OCI-LY1 (cell line): ENCODE data around the gene CFAP58.

ENCODE experiments used
- H2AFZ ChIP-seq: fragments of 200-600 bp; sonication (generic), shearing (Covaris generic); 2 replicates; pipeline ENCODE4 v1.6.0; 2014; ENCODE audit warnings: antibody characterized with exemption, mild to moderate bottlenecking, low read length
- H3F3A ChIP-seq: fragments of 200-600 bp; sonication (generic), shearing (Covaris generic); 2 replicates; pipeline ENCODE4 v1.6.0; 2014; ENCODE audit warnings: mild to moderate bottlenecking, antibody characterized with exemption, low read length, moderate library complexity; ENCODE audit not compliant: insufficient read depth
- H3K27ac ChIP-seq: fragments of 200-600 bp; sonication (generic); 2 replicates; pipeline ENCODE4 v1.5.1; 2014; ENCODE audit warnings: low read length, mixed run types, mild to moderate bottlenecking, low read depth; ENCODE audit not compliant: poor library complexity, severe bottlenecking
- H3K27me3 ChIP-seq: fragments of 200-600 bp; sonication (generic); 2 replicates; pipeline ENCODE4 v1.6.0; 2014; ENCODE audit warnings: antibody characterized with exemption, mild to moderate bottlenecking, low read length, moderate library complexity; ENCODE audit not compliant: insufficient read depth
- H3K36me3 ChIP-seq: fragments of 200-600 bp; sonication (generic); 2 replicates; pipeline ENCODE4 v1.6.1; 2014; ENCODE audit warnings: mild to moderate bottlenecking, antibody characterized with exemption, low read length, moderate library complexity, mixed read lengths; ENCODE audit not compliant: insufficient read depth
- H3K4me1 ChIP-seq: fragments of 200-600 bp; sonication (generic); 2 replicates; pipeline ENCODE4 v1.5.1; 2014; ENCODE audit warnings: mild to moderate bottlenecking, low read length, moderate library complexity; ENCODE audit not compliant: insufficient read depth, severe bottlenecking
- H3K4me2 ChIP-seq: fragments of 200-600 bp; sonication (generic), shearing (Covaris generic); 2 replicates; pipeline ENCODE4 v1.6.1; 2014; ENCODE audit warnings: low read length
- H3K4me3 ChIP-seq: fragments of 200-600 bp; sonication (generic); 2 replicates; pipeline ENCODE4 v1.5.1; 2014; ENCODE audit warnings: low read length, low read depth, mild to moderate bottlenecking, mixed read lengths; ENCODE audit not compliant: poor library complexity, severe bottlenecking
- H3K79me2 ChIP-seq: fragments of 200-600 bp; shearing (Covaris generic); 2 replicates; pipeline ENCODE4 v1.6.1; 2016; ENCODE audit warnings: mixed run types, low read length, mixed read lengths; ENCODE audit not compliant: insufficient read depth
- H3K9ac ChIP-seq: fragments of 200-600 bp; sonication (generic), shearing (Covaris generic); 2 replicates; pipeline ENCODE4 v1.6.1; 2014; ENCODE audit warnings: mild to moderate bottlenecking, low read length, mixed read lengths
- H3K9me2 ChIP-seq: fragments of 200-600 bp; sonication (generic), shearing (Covaris generic); 2 replicates; pipeline ENCODE4 v1.6.1; 2014; ENCODE audit warnings: low read depth, mild to moderate bottlenecking, low read length, mixed read lengths
- H3K9me3 ChIP-seq: fragments of 200-600 bp; shearing (Covaris generic); 2 replicates; pipeline ENCODE4 v1.6.1; 2014; ENCODE audit warnings: low read length, mixed read lengths
- H4K20me1 ChIP-seq: fragments of 200-600 bp; sonication (generic), shearing (Covaris generic); 2 replicates; pipeline ENCODE4 v1.6.0; 2016; ENCODE audit warnings: mild to moderate bottlenecking, low read length; ENCODE audit not compliant: insufficient read depth
- CTCF ChIP-seq: fragments of 200-600 bp; sonication (generic), shearing (Covaris generic); IDR thresholded peaks from 2 replicates; pipeline ENCODE4 v1.5.1; 2017; ENCODE audit warnings: mild to moderate bottlenecking, antibody characterized with exemption, low read length, moderate library complexity, mixed read lengths
- EZH2 ChIP-seq: fragments of 200-600 bp; sonication (generic), shearing (Covaris generic); IDR thresholded peaks from 2 replicates; pipeline ENCODE4 v1.8.0; 2017; ENCODE audit warnings: borderline replicate concordance, mixed run types, mild to moderate bottlenecking, antibody characterized with exemption, low read length, moderate library complexity, mixed read lengths

The CFAP58 gene

GRCh38 chr10:104434601-104435000 lies 81.0 kb downstream of the CFAP58 start:
- H3K4me3 ChIP-seq, result no peak overlapping the region
- no peaks in the 10 kb centered on the region for H3K27me3 ChIP-seq
- H3K4me1 ChIP-seq, result no peaks in the 10 kb centered on the region
- H3K9me2 ChIP-seq, result no peaks in the 10 kb centered on the region
- no peaks in the 10 kb centered on the region for H3K9me3 ChIP-seq
- H3F3A ChIP-seq, result no peaks in the 10 kb centered on the region
- no peak overlapping the region for H3K4me2 ChIP-seq
- H4K20me1 ChIP-seq, result no peaks in the 10 kb centered on the region
- no peaks in the 10 kb centered on the region for H3K36me3 ChIP-seq
- TF ChIP-seq EZH2 (no peak), CTCF (no peak)
- H3K79me2 ChIP-seq, result no peaks in the 10 kb centered on the region
- H3K27ac ChIP-seq, result no peak overlapping the region
- no peak overlapping the region for H3K9ac ChIP-seq
- H2AFZ ChIP-seq, result no peak overlapping the region

GRCh38 chr10:104435822-104436221 lies 82.2 kb downstream of the CFAP58 start:
- Histone ChIP-seq H3K9me3 (no peaks in the 10 kb centered on the region), H4K20me1 (no peaks in the 10 kb centered on the region)

GRCh38 chr10:104437226-104437625 lies 83.6 kb downstream of the CFAP58 start:
- TF ChIP-seq CTCF, result no peak
- TF ChIP-seq EZH2, result no peak

More at GRCh38 chr10:104435822-104436221, 82.2 kb downstream of the CFAP58 start:
- TF ChIP-seq EZH2 (no peak), CTCF (no peak)
- no peaks in the 10 kb centered on the region for H3F3A ChIP-seq
- H3K27me3 ChIP-seq, result no peaks in the 10 kb centered on the region
- no peaks in the 10 kb centered on the region for H3K36me3 ChIP-seq
- H3K9ac ChIP-seq, result no peak overlapping the region
- H3K9me2 ChIP-seq, result no peaks in the 10 kb centered on the region
- H3K27ac ChIP-seq, result no peak overlapping the region
- H3K4me3 ChIP-seq, result no peak overlapping the region
- no peaks in the 10 kb centered on the region for H3K4me1 ChIP-seq
- H2AFZ ChIP-seq, result no peak overlapping the region
- no peaks in the 10 kb centered on the region for H3K79me2 ChIP-seq
- H3K4me2 ChIP-seq, result no peak overlapping the region

More at GRCh38 chr10:104437226-104437625, 83.6 kb downstream of the CFAP58 start:
- Histone ChIP-seq H3K79me2 (no peaks in the 10 kb centered on the region), H4K20me1 (no peaks in the 10 kb centered on the region), H2AFZ (no peak overlapping the region), H3K36me3 (no peaks in the 10 kb centered on the region), H3K27me3 (no peaks in the 10 kb centered on the region), H3F3A (no peaks in the 10 kb centered on the region), H3K9me3 (no peaks in the 10 kb centered on the region), H3K9me2 (no peaks in the 10 kb centered on the region), H3K27ac (no peak overlapping the region), H3K4me1 (no peaks in the 10 kb centered on the region), H3K4me2 (no peak overlapping the region), H3K4me3 (no peak overlapping the region), H3K9ac (no peak overlapping the region)
